Adrenal gland (tissue), 12 donors: Measurements from ENCODE around the gene PI16. TPM values are rescaled to one million over a fixed set of nuclear protein-coding genes. Genes with fewer than 3 reads are reported as not detected.
"Not testable (repeated sequence)": the region's sequence is repeated elsewhere in the genome, so short reads cannot be mapped to it uniquely, and the experiment has no call there.

Experiments
- DNase-seq, 7 donors: peaks; one replicate each; pipeline ENCODE4 v3.0.0-alpha.2; 2019 to 2020
- H3K27ac ChIP-seq, 5 donors: fragments of 200-600 bp; sonication (generic) in 4 of 5; 1 replicate in 3 of 5; 2 replicates in 2 of 5; pipeline versions ENCODE4 v1.5.1 to v1.8.0; 2016 to 2020; ENCODE audit warnings: mild to moderate bottlenecking in 1 of 5
- H3K27me3 ChIP-seq: fragments of 200-600 bp; 2 replicates; pipeline ENCODE4 v1.8.0; 2021
- H3K36me3 ChIP-seq, 2 donors: fragments of 200-600 bp; replicated peaks in 1 of 2; 1 replicate in 1 of 2; 2 replicates in 1 of 2; pipeline versions ENCODE4 v1.5.1 to v1.8.0; 2018 to 2022
- H3K4me1 ChIP-seq, 2 donors: fragments of 200-600 bp; replicated peaks in 1 of 2; 1 replicate in 1 of 2; 2 replicates in 1 of 2; pipeline versions ENCODE4 v1.5.1 to v1.8.0; 2018 to 2021
- H3K4me3 ChIP-seq, 4 donors: fragments of 200-600 bp; sonication (generic) in 3 of 4; one replicate each; pipeline ENCODE4 v1.5.1; 2016 to 2018
- H3K9me3 ChIP-seq, 3 donors: fragments of 200-600 bp; sonication (generic) in 1 of 3; replicated peaks in 1 of 3; 1 replicate in 2 of 3; 2 replicates in 1 of 3; pipeline versions ENCODE4 v1.5.1 to v1.8.0; 2016 to 2021
- CTCF ChIP-seq, 6 experiments: fragments of 450-650 bp in 4 of 6; fragments of 200-600 bp in 2 of 6; sonication (generic) in 1 of 6; IDR thresholded peaks; 1 replicate in 5 of 6; 2 replicates in 1 of 6; pipeline versions ENCODE4 v1.5.1 to v1.8.0; 2016 to 2021; ENCODE audit warnings: antibody characterized with exemption in 6 of 6, mild to moderate bottlenecking in 2 of 6, moderate library complexity in 1 of 6
- POLR2A ChIP-seq, 2 donors: fragments of 450-650 bp; IDR thresholded peaks; one replicate each; pipeline ENCODE4 v1.6.1; 2017; ENCODE audit warnings: antibody characterized with exemption in 2 of 2, mild to moderate bottlenecking in 2 of 2, moderate library complexity in 1 of 2
- WGBS, 4 donors: extraction: QIAGEN DNeasy Blood & Tissue Kit in 2 of 4; methylation state at CpG; one replicate each; pipeline versions ENCODE4 v1.1.5 to v1.1.7; 2013 to 2017; 5-methylcytosine and 5-hydroxymethylcytosine counted together
- intact Hi-C, 2 donors: fragments of 100-400 bp; cut with DNase I; formaldehyde crosslinking; loops; one replicate each; pipeline versions ENCODE4 v1.14.1 to v1.15.0; 2022 to 2023
- polyA plus RNA-seq, 3 donors: library from polyadenylated mRNA; stranded (reverse); fragments of 200-250 nt in 2 of 3; fragments of 350-450 nt in 1 of 3; fragmentation: Illumina TruSeq in 1 of 3; extraction: RNeasy Lipid Tissue Mini Kit (QIAGEN cat#74804) in 1 of 3; gene quantifications; one replicate each; pipeline ENCODE4 v1.2.3, GENCODE V29; 2013 to 2014
- total RNA-seq, 9 donors: library from RNA; depleted of rRNA in 4 of 9; stranded (reverse); fragments of >200 nt in 4 of 9; fragments of 120-200 nt in 1 of 9; fragmentation: NEBNext Ultra II Directional in 1 of 9; extraction: Animal tissue kit (Norgen Biotek cat#: 25700) in 1 of 9; gene quantifications; one replicate each; pipeline versions ENCODE4 v1.1.0 to v1.2.4, GENCODE V29; 2013 to 2023
- donor health status: healthy with polysubstance abuse.
- donor health status: Bipolar disorder and iron deficiency.
- donor health status: DM: yes; HTN: yes; CAD: no.
- donor health status: DM: no; HTN: no; CAD: no.
- donor health status: DM: no; HTN: no; CAD: no.
- donor health status: DM: yes; HTN: yes; CAD: no.

PI16 gene
- total and polyA plus RNA-seq, 12 donors: 0.12 to 9.3 (median 0.68) TPM; not detected in 1

GRCh38 chr6:36985808-36986703 is 31.5 kb downstream of the PI16 start, which contains the start of gene MTCH1:
MTCH1 (minus strand) TSS chr6:36986196; CDS start chr6:36986173, 23 bp downstream.
- DNase-seq: peak; percentile 90 to 94 (median 92)
- intact Hi-C loops: no loop called here
- H3K4me1 ChIP-seq: peaks cover 22 to 47% of the 10 kb centered on the region in 2 donors
- H3K36me3 ChIP-seq: peaks cover 0 to 6% of the 10 kb centered on the region in 2 donors
- H3K27me3 ChIP-seq: no peaks in the 10 kb centered on the region
- H3K4me3 ChIP-seq: peak within 1 kb of the TSS; percentile 69 to 99 (median 84)
- H3K9me3 ChIP-seq: no peaks in the 10 kb centered on the region
- H3K27ac ChIP-seq: peak within 1 kb of the TSS; percentile 52 to 100 (median 91)
- 0 to 1% (median 0%) methylated on average over 15 to 101 of the region's 101 CpGs for WGBS, 4 donors
- TF ChIP-seq POLR2A (IDR thresholded peaks at IDR 0.05) (peak; percentile 94), CTCF (IDR thresholded peaks at IDR 0.05) (no peak)

GRCh38 chr6:36986704-36987047 is 32.1 kb downstream of the PI16 start:
- H3K4me1 ChIP-seq: peaks cover 22 to 41% of the 10 kb centered on the region in 2 donors
- H3K27ac ChIP-seq: peak overlapping the region; percentile 52 to 100 (median 91)
- 1 to 6% (median 4%) methylated on average over 8 of the region's 8 CpGs for WGBS, 4 donors
- intact Hi-C loops: no loop called here
- H3K36me3 ChIP-seq: no peaks in the 10 kb centered on the region
- H3K27me3 ChIP-seq: no peaks in the 10 kb centered on the region
- H3K9me3 ChIP-seq: no peaks in the 10 kb centered on the region
- TF ChIP-seq CTCF (IDR thresholded peaks at IDR 0.05): no peak
- no peak for TF ChIP-seq POLR2A (IDR thresholded peaks at IDR 0.05)
- DNase-seq: no peak
- H3K4me3 ChIP-seq: peak overlapping the region in 3 of 4 donors; percentile 69 to 99 (median 84)

- H3K36me3 ChIP-seq: no peaks in the 10 kb centered on the region
- peaks cover 16 to 17% of the 10 kb centered on the region in 2 donors for H3K4me1 ChIP-seq
- H3K9me3 ChIP-seq: no peaks in the 10 kb centered on the region
- no peak for TF ChIP-seq POLR2A (IDR thresholded peaks at IDR 0.05)
- intact Hi-C loops: no loop called here
- H3K27ac ChIP-seq: no peak overlapping the region
- no peak overlapping the region for H3K4me3 ChIP-seq
- no peaks in the 10 kb centered on the region for H3K27me3 ChIP-seq
- WGBS, 4 donors: 81 to 85% (median 83%) methylated on average over 6 of the region's 6 CpGs
- no peak for DNase-seq
Measured at GRCh38 chr6:36989264-36989663, 34.7 kb downstream of the PI16 start.

- H3K36me3 ChIP-seq, H3K9me3 ChIP-seq, H3K4me3 ChIP-seq, intact Hi-C loops, DNase-seq, H3K27ac ChIP-seq, H3K27me3 ChIP-seq: not testable (repeated sequence)
- 82 to 100% (median 85%) methylated on average over 2 of the region's 2 CpGs for WGBS, 4 donors
- H3K4me1 ChIP-seq: peaks cover 9 to 11% of the 10 kb centered on the region in 2 donors
Measured at GRCh38 chr6:36990401-36990800, 35.9 kb downstream of the PI16 start.

- intact Hi-C loops: no loop called here
- no peaks in the 10 kb centered on the region for H3K27me3 ChIP-seq
- peak; percentile 64 to 89 (median 83) for DNase-seq
- TF ChIP-seq POLR2A (IDR thresholded peaks at IDR 0.05) (peak in 1 of 2 donors; percentile 48), CTCF (IDR thresholded peaks at IDR 0.05) (no peak)
- 48 to 59% (median 56%) methylated on average over 16 to 18 of the region's 18 CpGs for WGBS, 4 donors
- no peak overlapping the region for H3K4me3 ChIP-seq
- peaks cover 10 to 16% of the 10 kb centered on the region in 2 donors for H3K4me1 ChIP-seq
- H3K27ac ChIP-seq: peak overlapping the region in 4 of 5 donors; percentile 72 to 88 (median 80)
- no peaks in the 10 kb centered on the region for H3K9me3 ChIP-seq
- no peaks in the 10 kb centered on the region for H3K36me3 ChIP-seq
Measured at GRCh38 chr6:36997811-36998722, 43.5 kb downstream of the PI16 start.
